Ascending aorta (tissue), 2 donors: Measurements from ENCODE around the gene UBXN11. TPM values are rescaled to one million over a fixed set of nuclear protein-coding genes. Genes with fewer than 3 reads are reported as not detected.

Source experiments
- DNase-seq, 2 donors: peaks; one replicate each; pipeline ENCODE4 v3.0.0-alpha.2; 2019; ENCODE audit warnings: low spot score in 2 of 2
- H3K27ac ChIP-seq, 2 donors: fragments of 200-600 bp; sonication (generic); one replicate each; pipeline ENCODE4 v1.5.1; 2016 to 2017; ENCODE audit warnings: mild to moderate bottlenecking in 1 of 2
- H3K27me3 ChIP-seq: fragments of 200-600 bp; sonication (generic); one replicate; pipeline ENCODE4 v1.5.1; 2017
- H3K36me3 ChIP-seq, 2 donors: fragments of 200-600 bp; sonication (generic); one replicate each; pipeline ENCODE4 v1.5.1; 2016
- H3K4me1 ChIP-seq, 2 donors: fragments of 200-600 bp; sonication (generic); one replicate each; pipeline ENCODE4 v1.5.1; 2016 to 2017; ENCODE audit warnings: mild to moderate bottlenecking in 1 of 2
- H3K4me3 ChIP-seq, 2 donors: fragments of 200-600 bp; sonication (generic); one replicate each; pipeline ENCODE4 v1.5.1; 2016 to 2017; ENCODE audit warnings: mild to moderate bottlenecking in 1 of 2
- H3K9me3 ChIP-seq, 2 donors: fragments of 200-600 bp; sonication (generic); one replicate each; pipeline ENCODE4 v1.5.1; 2016
- CTCF ChIP-seq, 3 experiments: fragments of 200-600 bp in 2 of 3; fragments of 450-650 bp in 1 of 3; sonication (generic) in 2 of 3; IDR thresholded peaks; one replicate each; pipeline ENCODE4 v1.5.1; 2016 to 2019; ENCODE audit warnings: antibody characterized with exemption in 3 of 3, mild to moderate bottlenecking in 1 of 3, moderate library complexity in 1 of 3
- intact Hi-C: fragments of 100-400 bp; cut with DNase I; formaldehyde crosslinking; loops from one replicate; pipeline ENCODE4 v1.15.1; 2023
- total RNA-seq: library from RNA; depleted of rRNA; stranded (reverse); fragments of >200 nt; gene quantifications from one replicate; pipeline ENCODE4 v1.1.0, GENCODE V29; 2016

The UBXN11 gene
- total RNA-seq, 1 donor from 2014 or later: 14.5 TPM

GRCh38 chr1:26284597-26285347 lies 21.7 kb downstream of the UBXN11 start:
- peak; percentile 77 to 96 for DNase-seq
- intact Hi-C loops: loop anchor here (2.0 kb wide), 1 partner anchor 50 kb away; the partner anchor contains the start of gene CEP85
- TF ChIP-seq CTCF (IDR thresholded peaks at IDR 0.05): peak in 2 of 3 experiments; percentile 27 to 50

GRCh38 chr1:26283871-26284596 lies 22.4 kb downstream of the UBXN11 start:
- H3K27me3 ChIP-seq: no peaks in the 10 kb centered on the region
- no peak for TF ChIP-seq CTCF (IDR thresholded peaks at IDR 0.05)
- H3K4me1 ChIP-seq: peaks cover 17 to 33% of the 10 kb centered on the region in 2 donors
- H3K9me3 ChIP-seq: no peaks in the 10 kb centered on the region
- no peak overlapping the region for H3K4me3 ChIP-seq
- peak overlapping the region; percentile 61 to 69 for H3K27ac ChIP-seq
- no peak for DNase-seq
- intact Hi-C loops: loop anchor here (2.0 kb wide), 1 partner anchor 49 kb away; the partner anchor contains the start of gene CEP85
- H3K36me3 ChIP-seq: no peaks in the 10 kb centered on the region

More at GRCh38 chr1:26284597-26285347, 21.7 kb downstream of the UBXN11 start:
- no peaks in the 10 kb centered on the region for H3K27me3 ChIP-seq
- no peaks in the 10 kb centered on the region for H3K36me3 ChIP-seq
- peaks cover 13 to 29% of the 10 kb centered on the region in 2 donors for H3K4me1 ChIP-seq
- H3K27ac ChIP-seq: peak overlapping the region; percentile 61 to 69
- H3K4me3 ChIP-seq: no peak overlapping the region
- H3K9me3 ChIP-seq: no peaks in the 10 kb centered on the region

GRCh38 chr1:26283279-26283853 lies 23.1 kb downstream of the UBXN11 start:
- Histone ChIP-seq H3K4me3 (no peak overlapping the region), H3K27me3 (no peaks in the 10 kb centered on the region), H3K9me3 (no peaks in the 10 kb centered on the region), H3K4me1 (peaks cover 22 to 39% of the 10 kb centered on the region in 2 donors), H3K36me3 (no peaks in the 10 kb centered on the region), H3K27ac (peak overlapping the region; percentile 61 to 69)
- intact Hi-C loops: no loop called here
- TF ChIP-seq CTCF (IDR thresholded peaks at IDR 0.05): no peak
- DNase-seq: no peak

GRCh38 chr1:26282401-26282918 lies 24.0 kb downstream of the UBXN11 start:
- H3K27me3 ChIP-seq: no peaks in the 10 kb centered on the region
- peak overlapping the region in 1 of 2 donors; percentile 38 for H3K27ac ChIP-seq
- peaks cover 22 to 48% of the 10 kb centered on the region in 2 donors for H3K4me1 ChIP-seq
- intact Hi-C loops: no loop called here
- H3K36me3 ChIP-seq: no peaks in the 10 kb centered on the region
- DNase-seq: no peak
- no peak overlapping the region for H3K4me3 ChIP-seq
- no peak for TF ChIP-seq CTCF (IDR thresholded peaks at IDR 0.05)
- no peaks in the 10 kb centered on the region for H3K9me3 ChIP-seq

GRCh38 chr1:26281971-26282370 lies 24.5 kb downstream of the UBXN11 start:
- TF ChIP-seq CTCF (IDR thresholded peaks at IDR 0.05): no peak
- peak overlapping the region in 1 of 2 donors; percentile 38 for H3K27ac ChIP-seq
- no peaks in the 10 kb centered on the region for H3K27me3 ChIP-seq
- H3K4me1 ChIP-seq: peaks cover 22 to 53% of the 10 kb centered on the region in 2 donors
- intact Hi-C loops: no loop called here
- no peaks in the 10 kb centered on the region for H3K9me3 ChIP-seq
- no peaks in the 10 kb centered on the region for H3K36me3 ChIP-seq
- no peak for DNase-seq
- H3K4me3 ChIP-seq: no peak overlapping the region
